GM21737 (cell line): Measurements from ENCODE around the gene PHACTR1.
"Not testable (repeated sequence)": the region's sequence is repeated elsewhere in the genome, so short reads cannot be mapped to it uniquely, and the experiment has no call there.

Experiments used
- ATAC-seq: cut with Tn5 transposase; IDR thresholded peaks from one replicate; pipeline ENCODE4 v1.9.1; 2021; ENCODE audit warnings: mild to moderate bottlenecking, moderate library complexity; ENCODE audit not compliant: unreplicated experiment

PHACTR1 gene

DNA sequence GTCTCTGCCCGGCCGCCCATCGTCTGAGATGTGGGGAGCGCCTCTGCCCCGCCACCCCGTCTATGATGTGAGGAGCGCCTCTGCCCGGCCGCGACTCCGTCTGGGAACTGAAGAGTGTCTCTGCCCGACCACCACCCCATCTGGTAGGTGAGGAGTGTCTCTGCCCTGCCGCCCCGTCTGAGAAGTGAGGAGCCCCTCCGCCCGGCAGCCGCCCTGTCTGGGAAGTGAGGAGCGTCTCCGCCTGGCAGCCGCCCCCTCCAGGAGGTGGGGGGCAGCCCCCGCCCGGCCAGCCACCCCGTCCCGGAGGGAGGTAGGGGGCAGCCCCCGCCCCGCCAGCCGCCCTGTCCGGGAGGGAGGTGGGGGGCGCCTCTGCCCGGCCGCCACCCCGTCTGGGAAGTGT lies 417.3 kb downstream of the PHACTR1 start:
- ATAC-seq = not testable (repeated sequence)

DNA sequence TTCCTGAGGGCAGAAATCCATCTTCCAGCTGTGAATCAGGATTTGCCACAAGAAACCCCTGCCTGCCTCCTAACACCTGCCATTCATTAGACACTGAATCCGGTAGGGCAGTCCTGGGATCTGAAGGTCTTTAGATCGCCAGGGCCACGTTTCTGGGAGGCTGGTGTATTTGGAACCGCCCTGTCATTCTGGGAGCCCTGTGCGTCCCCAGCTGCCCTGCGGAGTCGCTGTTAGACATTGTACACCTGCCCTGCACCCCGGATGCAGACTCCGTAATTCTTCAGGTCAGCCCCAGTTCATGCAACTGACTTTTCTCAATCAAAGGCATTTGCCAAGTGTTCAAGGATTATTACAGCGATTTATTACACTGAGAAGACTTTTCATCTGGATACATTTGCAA lies 418.6 kb downstream of the PHACTR1 start:
- no peak for ATAC-seq

- ATAC-seq = no peak
Observed at GRCh38 chr6:13139119-13139518, 422.6 kb downstream of the PHACTR1 start.

DNA sequence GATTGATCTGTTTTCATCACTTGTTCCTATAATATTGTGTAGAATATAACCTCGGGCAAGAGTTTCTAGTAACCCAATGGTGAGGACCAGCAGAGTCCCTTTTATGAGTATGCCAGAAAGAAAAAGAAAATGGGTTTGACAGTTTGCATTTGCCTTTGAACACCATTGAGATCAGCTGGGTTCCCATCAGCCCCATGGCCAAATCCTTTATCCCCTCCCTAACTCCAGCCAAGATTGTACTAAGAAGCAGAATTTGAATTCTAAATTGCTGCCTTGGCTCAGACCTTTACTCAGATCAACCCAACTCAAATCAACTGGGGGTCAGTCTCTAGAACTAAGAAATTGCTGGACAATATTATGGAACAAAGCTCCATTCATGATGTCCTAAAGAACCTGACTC lies 424.4 kb downstream of the PHACTR1 start:
- no peak for ATAC-seq

- no peak for ATAC-seq
Observed at GRCh38 chr6:13141387-13141786, 424.8 kb downstream of the PHACTR1 start.

- ATAC-seq = no peak
Observed at GRCh38 chr6:13142611-13143010, 426.0 kb downstream of the PHACTR1 start.

DNA sequence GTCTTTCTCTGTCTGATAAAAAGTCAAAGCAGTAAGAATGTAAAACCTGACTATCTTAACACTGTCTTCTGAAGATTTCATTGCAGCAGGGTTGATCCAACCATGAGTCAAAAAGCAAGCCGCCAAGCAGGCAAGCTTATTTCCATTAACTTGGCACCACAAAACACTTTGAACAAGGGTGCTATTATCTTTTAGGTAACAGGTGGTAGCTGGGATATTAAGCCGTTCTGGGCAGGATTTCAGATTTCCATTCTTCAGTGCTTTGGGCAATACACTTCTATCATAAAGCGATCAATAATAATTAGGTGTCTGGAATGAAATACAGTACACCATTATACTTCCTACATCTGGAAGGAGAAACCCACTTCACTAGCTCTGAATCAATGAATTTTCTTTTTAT lies 429.9 kb downstream of the PHACTR1 start:
- no peak for ATAC-seq

DNA sequence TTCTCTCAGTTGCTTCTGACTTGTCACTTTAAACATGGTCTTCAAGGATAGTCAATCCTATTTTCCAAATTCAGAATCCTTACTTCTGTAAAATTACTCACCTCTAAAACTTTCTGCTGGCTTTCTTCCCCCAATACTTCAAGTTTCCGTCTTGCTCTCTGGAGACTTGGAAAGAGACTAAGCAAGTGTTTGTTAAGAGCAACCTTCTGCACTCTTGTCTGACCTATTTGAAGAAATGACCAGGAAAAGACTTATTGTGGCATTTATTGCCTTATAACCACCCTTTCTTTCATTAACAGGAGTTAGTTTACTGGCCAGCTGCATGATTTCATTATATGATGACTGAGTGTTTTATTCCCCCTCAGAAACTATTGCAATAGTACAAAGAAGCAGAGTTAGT lies 430.8 kb downstream of the PHACTR1 start:
- no peak for ATAC-seq

- ATAC-seq = no peak
Observed at GRCh38 chr6:13147782-13148181, 431.2 kb downstream of the PHACTR1 start.

DNA sequence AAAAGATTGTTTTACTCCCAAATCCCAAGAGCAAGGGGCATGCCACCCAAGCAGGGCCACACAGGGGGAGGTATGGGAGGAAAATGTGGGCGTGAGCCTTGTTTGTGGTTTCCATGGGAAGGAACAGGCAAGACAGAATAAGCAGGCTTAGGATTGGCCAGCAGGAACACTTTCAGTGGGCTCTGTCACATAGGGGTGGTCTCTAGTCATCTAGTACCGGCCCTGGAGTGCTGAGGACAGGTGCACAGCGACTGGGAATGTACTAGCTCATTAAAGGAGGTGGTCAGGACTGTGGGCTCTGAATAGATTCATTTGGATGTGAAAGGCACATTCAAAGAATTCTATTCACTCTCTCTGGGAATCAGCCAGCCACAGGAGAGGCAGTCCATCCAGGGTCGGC lies 436.2 kb downstream of the PHACTR1 start:
- ATAC-seq = no peak

GRCh38 chr6:13156381-13156780 lies 439.8 kb downstream of the PHACTR1 start:
- no peak for ATAC-seq

GRCh38 chr6:13157293-13157692 lies 440.7 kb downstream of the PHACTR1 start:
- no peak for ATAC-seq

DNA sequence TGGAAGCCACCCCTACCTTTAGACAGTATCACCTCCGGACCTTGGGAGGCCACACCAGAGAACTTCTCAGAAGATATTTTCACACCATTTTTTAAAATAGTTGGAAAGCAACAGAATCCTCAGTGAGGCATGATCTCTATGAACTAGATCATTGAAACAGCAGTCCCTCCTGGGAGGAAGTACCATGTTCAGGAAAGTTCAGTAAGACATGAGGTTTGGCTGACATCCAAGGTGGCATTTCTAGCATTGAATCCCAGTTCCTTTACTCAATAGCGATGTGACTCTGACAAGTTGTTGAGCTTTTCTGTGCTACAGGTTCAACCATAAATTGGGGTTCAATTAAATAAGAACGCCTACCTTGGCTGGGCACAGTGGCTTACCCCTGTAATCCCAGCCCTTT lies 442.7 kb downstream of the PHACTR1 start:
- no peak for ATAC-seq

DNA sequence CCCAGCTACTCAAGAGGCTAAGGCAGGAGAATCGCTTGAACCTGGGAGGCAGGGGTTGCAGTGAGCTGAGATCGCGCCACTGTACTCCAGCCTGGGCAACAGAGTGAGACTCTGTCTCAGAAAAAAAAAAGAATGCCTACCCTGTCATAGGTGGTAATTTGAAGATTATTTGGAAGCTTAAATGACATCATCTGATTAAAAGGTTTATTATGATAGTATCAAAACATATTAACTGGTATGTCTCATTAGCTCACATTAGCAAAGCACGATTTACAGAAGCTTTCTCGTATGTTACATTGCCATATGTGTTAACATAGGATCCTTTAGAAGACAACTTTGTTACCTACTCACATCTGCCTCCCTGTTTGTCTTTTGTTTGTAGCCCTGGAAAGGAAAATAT lies 443.3 kb downstream of the PHACTR1 start:
- not testable (repeated sequence) for ATAC-seq

DNA sequence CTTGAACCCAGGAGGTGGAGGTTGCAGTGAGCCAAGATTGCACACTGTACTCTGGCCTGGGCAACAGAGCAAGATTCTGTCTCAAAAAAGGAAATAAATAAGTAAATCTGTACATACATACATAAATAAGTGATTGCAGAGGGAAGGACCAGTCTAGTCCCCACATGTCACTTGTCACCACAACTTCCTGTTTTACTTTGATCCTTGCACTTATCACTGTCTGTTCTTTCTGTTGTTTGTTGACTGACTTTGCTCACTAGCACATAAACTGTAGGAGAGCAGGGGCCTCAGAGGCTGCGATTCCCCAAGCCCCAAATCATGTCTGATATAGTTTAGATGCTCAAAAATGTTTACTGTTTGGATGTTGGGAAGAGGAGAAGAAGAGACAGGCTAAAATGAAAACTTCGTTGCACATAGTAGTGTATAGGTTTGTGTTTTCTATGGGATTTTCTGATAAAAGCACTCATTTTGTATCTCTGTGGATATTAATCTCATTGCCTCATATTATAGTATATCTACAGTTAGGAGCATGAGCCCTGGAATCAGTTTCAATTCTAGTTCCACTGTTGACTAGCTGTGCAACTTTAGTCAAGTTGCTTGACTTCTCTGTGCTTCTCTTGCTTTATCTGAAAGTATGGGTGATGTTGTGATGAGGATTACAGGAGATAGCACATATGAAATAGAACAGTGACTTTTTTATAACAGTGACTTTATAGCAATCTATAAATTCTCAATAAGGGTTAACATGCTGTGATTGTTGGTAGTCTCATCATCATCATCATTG lies 446.8 kb downstream of the PHACTR1 start:
- ATAC-seq = no peak

GRCh38 chr6:13164291-13164690 lies 447.7 kb downstream of the PHACTR1 start:
- no peak for ATAC-seq

GRCh38 chr6:13165502-13166172 lies 449.1 kb downstream of the PHACTR1 start:
- no peak for ATAC-seq

GRCh38 chr6:13166269-13166668 lies 449.7 kb downstream of the PHACTR1 start:
- no peak for ATAC-seq

- no peak for ATAC-seq
Observed at GRCh38 chr6:13166916-13167315, 450.3 kb downstream of the PHACTR1 start.

DNA sequence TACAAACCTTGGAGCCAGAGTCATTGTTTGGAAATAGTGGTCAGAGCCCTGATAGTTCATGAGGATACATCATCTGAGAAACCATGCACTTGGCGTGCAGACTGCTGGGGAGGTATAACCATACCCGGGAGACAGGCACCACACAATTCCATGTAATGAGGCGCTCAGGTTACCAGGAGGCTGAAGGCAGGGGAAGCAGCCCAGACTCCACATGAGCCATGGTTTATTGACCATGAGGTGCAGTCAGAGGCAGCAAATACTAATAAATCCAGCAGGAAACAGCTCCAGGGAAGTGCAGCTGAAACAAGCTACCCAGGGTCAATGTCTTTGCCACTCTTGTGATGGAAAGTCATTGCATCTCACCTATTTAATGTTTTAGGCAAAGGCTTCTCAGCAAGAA lies 455.7 kb downstream of the PHACTR1 start:
- no peak for ATAC-seq

GRCh38 chr6:13175087-13175486 lies 458.5 kb downstream of the PHACTR1 start:
- ATAC-seq = no peak

DNA sequence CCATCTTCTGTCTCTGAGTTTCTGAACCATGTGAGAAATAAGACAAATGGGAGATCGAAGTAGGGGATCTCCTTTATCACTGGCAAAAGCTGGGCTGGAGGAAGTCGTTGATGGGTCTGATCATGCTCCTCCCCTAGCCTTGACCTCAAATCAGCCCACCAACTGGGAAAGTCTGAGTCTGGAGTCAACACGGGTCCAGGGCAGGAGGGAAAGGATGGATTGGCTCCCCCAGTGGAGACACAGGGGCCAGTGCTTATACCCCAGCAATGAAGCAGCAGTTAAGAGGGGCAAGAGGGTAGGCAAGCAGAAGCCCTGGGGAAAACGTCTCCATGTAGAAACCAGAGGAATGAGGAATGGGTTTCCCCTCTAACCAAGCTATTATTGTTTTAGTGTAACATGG lies 459.2 kb downstream of the PHACTR1 start:
- ATAC-seq = no peak

DNA sequence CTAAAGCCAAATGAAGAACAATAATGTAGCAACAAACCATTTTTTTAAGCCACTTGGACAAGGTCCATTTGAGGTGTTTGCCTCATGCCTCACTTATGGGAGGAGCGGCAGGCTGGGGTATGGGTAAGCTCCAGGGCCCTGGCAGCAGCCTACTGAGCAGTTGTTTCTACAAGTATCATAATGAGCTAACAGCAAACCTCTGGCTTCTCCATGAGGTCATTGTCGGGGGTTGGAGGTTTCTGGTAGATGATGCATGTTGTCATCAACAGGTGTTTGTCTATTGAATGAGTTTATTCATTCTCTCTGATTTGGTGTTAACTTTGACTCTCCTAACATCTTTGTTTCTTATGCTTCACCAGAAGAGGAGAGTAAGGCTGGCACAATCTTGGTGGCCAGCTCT lies 461.1 kb downstream of the PHACTR1 start:
- ATAC-seq = no peak
